ENCODE data around the gene F13A1. TPM values are rescaled to one million over a fixed set of nuclear protein-coding genes. Genes with fewer than 3 reads are reported as not detected.

F13A1 gene
- 0.13 and 0.54 TPM in 2 replicates for total RNA-seq

DNA sequence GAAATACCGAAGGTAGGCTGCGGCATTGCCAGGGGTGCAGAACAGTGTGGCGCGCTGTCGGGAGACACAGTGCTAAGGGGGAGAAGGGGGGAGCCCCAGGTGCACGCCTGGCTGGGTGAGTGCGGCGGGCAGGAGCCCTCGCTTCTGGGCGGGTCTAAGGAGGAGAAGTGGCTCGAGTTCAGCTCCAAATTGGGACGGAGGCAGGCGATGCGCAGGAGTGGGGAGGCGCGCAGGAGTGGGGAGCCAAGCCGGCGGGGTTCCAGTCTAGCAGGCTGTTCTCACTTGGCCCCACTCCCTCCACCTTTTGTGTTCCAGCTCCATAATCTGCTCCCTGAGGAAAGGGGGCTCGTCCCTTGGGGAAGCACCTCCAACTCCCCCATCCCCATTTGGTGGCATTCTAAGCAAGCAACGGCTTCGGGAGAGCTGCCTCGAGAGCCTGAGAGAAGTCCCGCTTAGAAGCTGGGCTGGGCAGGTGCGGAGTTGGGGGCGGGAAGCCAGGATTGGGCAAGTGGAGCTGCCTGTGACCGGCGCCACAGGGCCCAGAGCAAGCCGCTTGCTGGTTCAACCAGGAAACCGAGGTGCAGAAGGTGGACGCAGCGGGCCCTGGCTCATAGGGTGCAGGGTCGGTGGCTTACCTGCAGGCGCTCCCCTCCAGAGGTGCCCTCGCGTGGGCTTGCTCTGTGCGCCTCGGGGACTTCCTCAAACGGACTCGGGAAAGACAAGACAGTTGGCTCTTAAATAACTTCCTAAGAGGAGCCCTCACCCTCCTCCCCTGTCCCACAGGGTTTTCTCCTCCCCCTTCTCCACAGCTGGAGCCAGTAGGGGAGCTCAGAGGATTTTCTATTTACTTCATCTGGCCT is at the start of gene F13A1:
Gene F13A1, minus strand, starts transcription at position 711 of the 860 bp plus-strand sequence. CDS start 1,998 bp downstream, outside the sequence.

Small RNAs within 50 kb of the gene (small RNA-seq; reads per million reads assigned to genes)
- gene MIR7853 = 1.6 reads per million, percentile 63 among the genes with 10 or more reads in this experiment
